Fibroblast of lung (primary cell): Measurements from ENCODE around the gene PHEX.

Experiments used
- CTCF ChIP-seq, 2 donors: IDR thresholded peaks in 1 of 2; conservative IDR thresholded peaks in 1 of 2; 1 replicate in 1 of 2; 2 replicates in 1 of 2; pipeline ENCODE4 v1.5.1; 2011 to 2012; ENCODE audit warnings: low read length in 2 of 2, control low read depth in 1 of 2, inconsistent platforms in 1 of 2, low read depth in 1 of 2, mild to moderate bottlenecking in 1 of 2
- EZH2 ChIP-seq: IDR thresholded peaks from 2 replicates; pipeline ENCODE4 v1.5.1; 2012; ENCODE audit warnings: low read length, control low read depth, mild to moderate bottlenecking; ENCODE audit errors: missing control alignments

GRCh38 chrX:21990832-21991231, 41.3 kb upstream of the PHEX start:
- TF ChIP-seq CTCF (conservative IDR thresholded peaks at IDR 0.05 in 1 of 2, IDR thresholded peaks at IDR 0.05 in 1 of 2; ENCODE audit: low read depth in 1 of 2, low read length in 2 of 2) (no peak), EZH2 (no peak)
